ENCODE data around the gene LRIG2. TPM values are rescaled to one million over a fixed set of nuclear protein-coding genes. Genes with fewer than 3 reads are reported as not detected.

Gene LRIG2
- total and polyA plus RNA-seq, 2 donors (not counting 3 experiments of a cell fraction or from before 2014, with no cell fraction given) = 8.4 to 20.1 TPM

DNA sequence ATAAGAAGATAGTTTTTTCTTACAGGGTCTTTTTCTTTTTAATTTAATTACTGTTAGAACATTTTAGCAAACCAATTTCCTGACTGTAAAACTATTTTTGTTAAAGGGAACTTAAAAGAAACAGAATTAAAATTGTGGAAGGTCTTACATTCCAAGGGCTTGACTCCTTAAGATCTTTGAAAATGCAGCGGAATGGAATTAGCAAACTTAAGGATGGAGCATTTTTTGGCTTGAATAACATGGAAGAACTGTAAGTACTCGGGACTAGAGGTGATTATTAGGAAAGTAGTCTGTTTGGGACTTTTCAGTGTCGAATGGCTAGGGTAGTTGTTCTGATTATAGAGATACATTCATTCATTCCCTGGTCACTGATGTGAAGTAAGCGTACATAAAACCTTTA, 21.5 kb downstream of the LRIG2 start:
- H3K79me2 ChIP-seq (ENCODE audit: control insufficient read depth, insufficient read depth, low read length) = peaks cover 11% of the 10 kb centered on the region
- TF ChIP-seq FOS (IDR thresholded peaks at IDR 0.05; ENCODE audit: borderline replicate concordance, insufficient read depth, low read length) (no peak), EZH2 (IDR thresholded peaks at IDR 0.05; ENCODE audit: borderline replicate concordance, low read depth, low read length, severe bottlenecking) (no peak), POLR2AphosphoS5 (IDR thresholded peaks at IDR 0.05; ENCODE audit: insufficient read depth, low read depth, low read length) (no peak), GATA2 (IDR thresholded peaks at IDR 0.05; ENCODE audit: insufficient read depth, insufficient read length, low read depth, low read length) (no peak), POLR2A (IDR thresholded peaks at IDR 0.05; ENCODE audit: low read depth, low read length) (no peak), JUN (IDR thresholded peaks at IDR 0.05; ENCODE audit: borderline replicate concordance, insufficient read depth, insufficient read length, low read depth) (no peak), MYC (IDR thresholded peaks at IDR 0.05; ENCODE audit: low read depth, low read length) (no peak)
- TF ChIP-seq, protein P1, sequence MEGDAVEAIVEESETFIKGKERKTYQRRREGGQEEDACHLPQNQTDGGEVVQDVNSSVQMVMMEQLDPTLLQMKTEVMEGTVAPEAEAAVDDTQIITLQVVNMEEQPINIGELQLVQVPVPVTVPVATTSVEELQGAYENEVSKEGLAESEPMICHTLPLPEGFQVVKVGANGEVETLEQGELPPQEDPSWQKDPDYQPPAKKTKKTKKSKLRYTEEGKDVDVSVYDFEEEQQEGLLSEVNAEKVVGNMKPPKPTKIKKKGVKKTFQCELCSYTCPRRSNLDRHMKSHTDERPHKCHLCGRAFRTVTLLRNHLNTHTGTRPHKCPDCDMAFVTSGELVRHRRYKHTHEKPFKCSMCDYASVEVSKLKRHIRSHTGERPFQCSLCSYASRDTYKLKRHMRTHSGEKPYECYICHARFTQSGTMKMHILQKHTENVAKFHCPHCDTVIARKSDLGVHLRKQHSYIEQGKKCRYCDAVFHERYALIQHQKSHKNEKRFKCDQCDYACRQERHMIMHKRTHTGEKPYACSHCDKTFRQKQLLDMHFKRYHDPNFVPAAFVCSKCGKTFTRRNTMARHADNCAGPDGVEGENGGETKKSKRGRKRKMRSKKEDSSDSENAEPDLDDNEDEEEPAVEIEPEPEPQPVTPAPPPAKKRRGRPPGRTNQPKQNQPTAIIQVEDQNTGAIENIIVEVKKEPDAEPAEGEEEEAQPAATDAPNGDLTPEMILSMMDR (IDR thresholded peaks at IDR 0.05; ENCODE audit: extremely low read depth in 1 of 2, insufficient read depth in 1 of 2, low read depth in 1 of 2, low read length in 2 of 2) = no peak
- TF ChIP-seq, protein P2, sequence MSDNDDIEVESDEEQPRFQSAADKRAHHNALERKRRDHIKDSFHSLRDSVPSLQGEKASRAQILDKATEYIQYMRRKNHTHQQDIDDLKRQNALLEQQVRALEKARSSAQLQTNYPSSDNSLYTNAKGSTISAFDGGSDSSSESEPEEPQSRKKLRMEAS (IDR thresholded peaks at IDR 0.05; ENCODE audit: insufficient read depth, insufficient read length) = no peak
- H3K4me1 ChIP-seq (ENCODE audit: control insufficient read depth, extremely low read depth, insufficient read depth, low read length) = no peaks in the 10 kb centered on the region
- BruUV-seq (replicated peaks) = no TSS peak
- dilution Hi-C loops (cut with MboI; ENCODE audit: extremely low pct_ligation_motif_present, low sequenced_read_pairs) = no loop called here
- H2AFZ ChIP-seq (ENCODE audit: low read depth, low read length) = no peak overlapping the region
- H3K36me3 ChIP-seq (ENCODE audit: control insufficient read depth in 2 of 2, extremely low read depth in 1 of 2, insufficient read depth in 2 of 2, low read length in 2 of 2) = peaks cover 12 to 21% of the 10 kb centered on the region in 2 experiments
- DNase-seq (ENCODE audit: low read depth, low spot score) (no peak), FAIRE-seq (no peak)
- H3K9ac ChIP-seq (replicated peaks; ENCODE audit: extremely low read depth, insufficient read depth, low read length) = no peak overlapping the region
- H3K4me3 ChIP-seq (replicated peaks in 1 of 3; ENCODE audit: insufficient read depth in 1 of 3, low read depth in 1 of 3, low read length in 3 of 3) = no peak overlapping the region
- H3K9me3 ChIP-seq (replicated peaks; ENCODE audit: control insufficient read depth, insufficient read depth, low read length) = no peaks in the 10 kb centered on the region
- ChIA-PET POLR2A (no interaction called here), CTCF (no interaction called here)
- no peaks in the 10 kb centered on the region for H3K9me1 ChIP-seq (replicated peaks; ENCODE audit: control insufficient read depth, extremely low read depth, insufficient read depth, low read length)
- no peaks in the 10 kb centered on the region for H3K27me3 ChIP-seq (ENCODE audit: control insufficient read depth in 2 of 2, insufficient read depth in 2 of 2, low read length in 2 of 2)
- no peak overlapping the region for H3K4me2 ChIP-seq (ENCODE audit: insufficient read depth, low read length)
- intact Hi-C loops (cut with micrococcal nuclease) = no loop called here
- H4K20me1 ChIP-seq (replicated peaks; ENCODE audit: control insufficient read depth, extremely low read depth, insufficient read depth, low read length) = peaks cover 3% of the 10 kb centered on the region
- no peak overlapping the region for H3K27ac ChIP-seq (ENCODE audit: insufficient read depth, low read depth, low read length)
